HEK293 (cell line): Measurements from ENCODE around the gene OTUD1.

Experiments
- CTCF ChIA-PET: fragments of 350-600 bp; formaldehyde crosslinking; extraction: SDS; loops from one replicate; lab custom pipeline; 2021; ENCODE audit warnings: antibody characterized with exemption; lab: Yijun Ruan, JAX
- POLR2A ChIA-PET: fragments of 300-600 bp; formaldehyde crosslinking; extraction: SDS; loops from one replicate; lab custom pipeline; 2020; ENCODE audit warnings: antibody characterized with exemption, inconsistent platforms; lab: Yijun Ruan, JAX
- H3K27ac ChIP-seq: fragments of 200-500 bp; sonication (Bioruptor generic); 2 replicates; pipeline ENCODE4 v1.5.1; 2014; ENCODE audit warnings: low read depth, low read length, control low read depth, inconsistent platforms; ENCODE audit errors: extremely low read depth
- H3K36me3 ChIP-seq, 2 experiments: fragments of 200-500 bp in 1 of 2; sonication (Bioruptor generic) in 1 of 2; 1 replicate in 1 of 2; 2 replicates in 1 of 2; pipeline ENCODE4 v1.5.1; 2014 to 2017; ENCODE audit warnings: inconsistent platforms in 2 of 2, low read length in 2 of 2; ENCODE audit not compliant: control insufficient read depth in 2 of 2, insufficient read depth in 1 of 2
- H3K4me1 ChIP-seq: fragments of 200-500 bp; sonication (Bioruptor generic); 2 replicates; pipeline ENCODE4 v1.5.1; 2014; ENCODE audit warnings: mild to moderate bottlenecking, low read length, inconsistent platforms; ENCODE audit not compliant: control insufficient read depth, insufficient read depth
- H3K4me3 ChIP-seq: 2 replicates; pipeline ENCODE4 v1.5.1; 2011; ENCODE audit warnings: low read depth, mild to moderate bottlenecking, control low read depth, low read length, moderate library complexity
- H3K9me3 ChIP-seq: fragments of 200-500 bp; sonication (Bioruptor generic); 2 replicates; pipeline ENCODE4 v1.5.1; 2014; ENCODE audit warnings: low read depth, low read length, inconsistent platforms; ENCODE audit not compliant: control insufficient read depth, insufficient read depth
- HOXA7 ChIP-seq: sonication (generic); formaldehyde crosslinking; IDR thresholded peaks from 2 replicates; pipeline ENCODE4 v1.8.1; 2022; ENCODE audit warnings: missing genetic modification reagents, borderline replicate concordance
- INSM2 ChIP-seq: fragments of 450-650 bp; formaldehyde crosslinking; IDR thresholded peaks from 2 replicates; pipeline ENCODE4 v1.5.1; 2016; ENCODE audit warnings: missing biosample characterization, missing genetic modification characterization
- KLF16 ChIP-seq: fragments of 450-650 bp; formaldehyde crosslinking; IDR thresholded peaks from 2 replicates; pipeline ENCODE4 v1.5.1; 2017; ENCODE audit warnings: missing biosample characterization, missing genetic modification characterization
- PRDM6 ChIP-seq: fragments of 450-650 bp; formaldehyde crosslinking; IDR thresholded peaks from 2 replicates; pipeline ENCODE4 v1.5.1; 2017; ENCODE audit warnings: missing biosample characterization, missing genetic modification characterization
- SALL2 ChIP-seq: fragments of 450-650 bp; formaldehyde crosslinking; IDR thresholded peaks from 2 replicates; pipeline ENCODE4 v1.5.0; 2017; ENCODE audit warnings: missing biosample characterization, mild to moderate bottlenecking, missing genetic modification characterization, borderline replicate concordance
- YY1 ChIP-seq: fragments of 450-650 bp; formaldehyde crosslinking; IDR thresholded peaks from 2 replicates; pipeline ENCODE4 v1.5.1; 2018; ENCODE audit warnings: missing biosample characterization, missing genetic modification characterization
- ZBTB6 ChIP-seq: fragments of 450-650 bp; formaldehyde crosslinking; IDR thresholded peaks from 2 replicates; pipeline ENCODE4 v1.5.1; 2017; ENCODE audit warnings: missing biosample characterization, missing genetic modification characterization
- ZEB2 ChIP-seq: fragments of 450-650 bp; formaldehyde crosslinking; IDR thresholded peaks from 2 replicates; pipeline ENCODE4 v1.5.1; 2016; ENCODE audit warnings: missing biosample characterization, missing genetic modification characterization
- ZNF157 ChIP-seq: fragments of 450-650 bp; formaldehyde crosslinking; IDR thresholded peaks from 2 replicates; pipeline ENCODE4 v1.5.1; 2016; ENCODE audit warnings: missing biosample characterization, missing genetic modification characterization
- ZNF211 ChIP-seq: fragments of 450-650 bp; formaldehyde crosslinking; IDR thresholded peaks from 2 replicates; pipeline ENCODE4 v1.5.1; 2016; ENCODE audit warnings: low read depth, missing biosample characterization, missing genetic modification characterization
- ZNF248 ChIP-seq: fragments of 450-650 bp; formaldehyde crosslinking; IDR thresholded peaks from 2 replicates; pipeline ENCODE4 v1.5.1; 2017; ENCODE audit warnings: missing biosample characterization, missing genetic modification characterization
- ZNF274 ChIP-seq, 2 experiments: fragments of 200-500 bp in 1 of 2; fragments of 450-650 bp in 1 of 2; sonication (Bioruptor generic) in 1 of 2; formaldehyde crosslinking in 1 of 2; IDR thresholded peaks; 2 replicates each; pipeline versions ENCODE4 v1.5.1 to v1.6.1; 2014 to 2016; ENCODE audit warnings: borderline replicate concordance in 1 of 2, inconsistent platforms in 1 of 2, low read length in 1 of 2, missing biosample characterization in 1 of 2, missing genetic modification characterization in 1 of 2
- ZNF366 ChIP-seq: fragments of 450-650 bp; formaldehyde crosslinking; conservative IDR thresholded peaks from 2 replicates; pipeline ENCODE4 v1.5.1; 2016; ENCODE audit warnings: missing biosample characterization, missing genetic modification characterization
- ZNF37A ChIP-seq: fragments of 450-650 bp; IDR thresholded peaks from 2 replicates; pipeline ENCODE4 v1.5.1; 2018; ENCODE audit warnings: missing biosample characterization, missing genetic modification characterization
- ZNF394 ChIP-seq: fragments of 450-650 bp; formaldehyde crosslinking; IDR thresholded peaks from 2 replicates; pipeline ENCODE4 v1.5.1; 2016; ENCODE audit warnings: missing biosample characterization, missing genetic modification characterization, mild to moderate bottlenecking, moderate library complexity, borderline replicate concordance
- ZNF473 ChIP-seq: fragments of 450-650 bp; formaldehyde crosslinking; IDR thresholded peaks from 2 replicates; pipeline ENCODE4 v1.5.1; 2017; ENCODE audit warnings: missing biosample characterization, missing genetic modification characterization
- ZNF510 ChIP-seq: fragments of 450-650 bp; formaldehyde crosslinking; IDR thresholded peaks from 2 replicates; pipeline ENCODE4 v1.5.1; 2018; ENCODE audit warnings: mild to moderate bottlenecking, missing genetic modification characterization, missing biosample characterization; ENCODE audit not compliant: insufficient replicate concordance
- ZNF544 ChIP-seq: fragments of 450-650 bp; formaldehyde crosslinking; IDR thresholded peaks from 2 replicates; pipeline ENCODE4 v1.5.0; 2017; ENCODE audit warnings: missing biosample characterization, missing genetic modification characterization
- ZNF596 ChIP-seq: fragments of 450-650 bp; IDR thresholded peaks from 2 replicates; pipeline ENCODE4 v1.5.0; 2018; ENCODE audit warnings: missing biosample characterization, mild to moderate bottlenecking, missing genetic modification characterization, moderate library complexity
- ZNF645 ChIP-seq: fragments of 450-650 bp; formaldehyde crosslinking; IDR thresholded peaks from 2 replicates; pipeline ENCODE4; 2016; ENCODE audit warnings: missing biosample characterization, missing genetic modification characterization
- ZNF670 ChIP-seq: fragments of 450-650 bp; formaldehyde crosslinking; IDR thresholded peaks from 2 replicates; pipeline ENCODE4 v1.5.1; 2016; ENCODE audit warnings: missing biosample characterization, missing genetic modification characterization, low read depth
- ZNF701 ChIP-seq: fragments of 450-650 bp; formaldehyde crosslinking; IDR thresholded peaks from 2 replicates; pipeline ENCODE4 v1.5.1; 2016; ENCODE audit warnings: missing biosample characterization, missing genetic modification characterization
- ZNF837 ChIP-seq: fragments of 450-650 bp; formaldehyde crosslinking; IDR thresholded peaks from 2 replicates; pipeline ENCODE4 v1.5.1; 2016; ENCODE audit warnings: missing biosample characterization, missing genetic modification characterization
- ZNF843 ChIP-seq: fragments of 450-650 bp; formaldehyde crosslinking; IDR thresholded peaks from 2 replicates; pipeline ENCODE4 v1.5.1; 2016; ENCODE audit warnings: missing biosample characterization, missing genetic modification characterization
- ZSCAN30 ChIP-seq: fragments of 450-650 bp; IDR thresholded peaks from 2 replicates; pipeline ENCODE4 v1.5.1; 2018; ENCODE audit warnings: missing biosample characterization, mild to moderate bottlenecking, missing genetic modification characterization, moderate library complexity

The OTUD1 gene

DNA sequence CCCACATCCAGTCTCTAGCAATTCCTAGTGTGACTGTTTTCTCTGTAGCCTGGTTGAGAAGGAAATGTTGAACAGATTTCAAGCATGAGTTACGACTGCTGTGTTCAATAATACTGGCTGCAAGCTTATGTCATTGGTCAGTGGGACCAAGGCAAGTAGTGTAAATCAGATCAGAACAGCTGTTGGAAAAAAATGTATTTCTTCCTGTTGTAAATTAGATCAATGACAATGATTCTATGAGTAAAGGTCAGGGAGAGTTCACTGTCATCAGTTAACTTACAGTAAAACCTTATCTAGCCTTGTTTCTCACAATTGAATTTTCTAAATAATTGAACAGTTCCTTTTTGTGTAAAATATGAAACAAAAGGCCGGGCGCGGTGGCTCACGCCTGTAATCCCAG, 6.7 kb downstream of the OTUD1 start:
- Histone ChIP-seq H3K4me3 (no peak overlapping the region), H3K36me3 (peaks cover 4 to 10% of the 10 kb centered on the region in 2 experiments; a peak in 2 of 3 replicates), H3K27ac (no peak overlapping the region), H3K4me1 (peaks cover 7% of the 10 kb centered on the region; the same call in 1 of the 2 replicates), H3K9me3 (no peaks in the 10 kb centered on the region)
- ChIA-PET CTCF (interaction anchor here (0.6 to 1.5 kb wide), 2 partner anchors 151 to 865 kb away, joined by 3 to 4 read pairs; no protein-coding TSS in a partner anchor), POLR2A (interaction anchor here (1.1 kb wide), 1 partner anchor 101 kb away, joined by 5 read pairs; the partner anchor contains the start of gene C10orf67)
- TF ChIP-seq ZNF473 (tag by site-specific recombination) (no peak), PRDM6 (peak; percentile 16; the same call in 1 of the 2 replicates)

- H3K36me3 ChIP-seq = peaks cover 3 to 4% of the 10 kb centered on the region in 2 experiments; a peak in 2 of 3 replicates
- H3K4me1 ChIP-seq = no peaks in the 10 kb centered on the region
- CTCF ChIA-PET = no interaction called here
- no peak for TF ChIP-seq ZNF837
- TF ChIP-seq ZNF157 (tag by site-specific recombination) = no peak
- TF ChIP-seq ZNF274 (IDR thresholded peaks at IDR 0.05; ENCODE audit: low read length) = no peak
- no peak for TF ChIP-seq ZNF274 (tag by site-specific recombination; IDR thresholded peaks at IDR 0.05; ENCODE audit: borderline replicate concordance)
- no peak for TF ChIP-seq KLF16 (tag by site-specific recombination)
- no peak for TF ChIP-seq ZNF701
- no peak for TF ChIP-seq ZNF670 (tag by site-specific recombination)
- TF ChIP-seq ZNF37A (tag by site-specific recombination) = no peak
- TF ChIP-seq ZNF645 (tag by site-specific recombination) = no peak
- no peak for TF ChIP-seq ZBTB6
- no peak for TF ChIP-seq ZNF394 (tag by site-specific recombination)
- TF ChIP-seq HOXA7 = no peak
- TF ChIP-seq ZNF843 (tag by site-specific recombination) = no peak
- no peak for TF ChIP-seq YY1 (tag by site-specific recombination)
- no peak for TF ChIP-seq SALL2 (tag by site-specific recombination)
- no peak for TF ChIP-seq ZNF510 (tag by site-specific recombination)
- TF ChIP-seq, all 188 proteins: peak for 0
- no peaks in the 10 kb centered on the region for H3K9me3 ChIP-seq
- H3K4me3 ChIP-seq = no peak overlapping the region
- POLR2A ChIA-PET = no interaction called here
- H3K27ac ChIP-seq = no peak overlapping the region
Measured at GRCh38 chr10:23448323-23448722, 9.4 kb downstream of the OTUD1 start.

DNA sequence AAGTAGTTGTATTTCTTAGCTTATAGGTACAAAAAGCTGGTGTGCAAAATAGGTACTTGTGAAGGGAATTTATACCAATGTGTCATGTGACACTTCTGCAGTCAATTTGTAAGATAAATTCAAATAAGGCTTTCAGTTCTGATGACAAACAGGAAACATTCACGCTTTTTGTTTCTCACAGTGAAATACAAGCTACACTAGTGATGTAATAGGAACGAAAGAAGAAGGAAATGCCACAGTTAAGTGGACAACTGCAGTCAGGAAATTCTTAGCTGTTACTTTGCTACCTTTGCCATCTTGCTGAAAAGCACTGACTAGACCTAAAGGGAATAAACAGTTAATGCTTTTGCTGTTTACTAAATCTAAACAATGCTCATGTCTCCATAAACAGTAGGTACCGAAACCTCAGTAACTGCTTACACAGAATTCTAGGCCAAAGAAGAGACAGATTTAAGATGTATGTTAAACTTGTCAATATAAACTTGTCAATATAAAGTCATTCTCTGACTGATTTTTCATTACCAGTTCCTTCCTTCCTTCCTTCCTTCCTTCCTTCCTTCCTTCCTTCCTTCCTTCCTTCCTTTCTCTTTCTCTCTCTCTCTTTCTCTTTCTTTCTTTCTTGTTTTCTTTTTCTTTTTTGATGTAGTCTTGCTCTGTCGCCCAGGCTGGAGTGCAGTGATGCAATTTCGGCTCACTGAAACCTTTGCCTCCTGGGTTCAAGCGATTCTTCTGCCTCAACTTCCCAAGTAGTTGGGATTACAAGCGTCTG, 10.1 kb downstream of the OTUD1 start:
- H3K4me1 ChIP-seq = no peaks in the 10 kb centered on the region
- H3K9me3 ChIP-seq = no peaks in the 10 kb centered on the region
- H3K36me3 ChIP-seq = peaks cover 2 to 4% of the 10 kb centered on the region in 2 experiments; a peak in 2 of 3 replicates
- ChIA-PET POLR2A (no interaction called here), CTCF (no interaction called here)
- no peak overlapping the region for H3K27ac ChIP-seq
- TF ChIP-seq INSM2 (tag by site-specific recombination) (no peak), ZEB2 (tag by site-specific recombination) (no peak), ZNF596 (tag by site-specific recombination) (no peak), ZNF248 (tag by site-specific recombination) (no peak), ZNF274 (IDR thresholded peaks at IDR 0.05; ENCODE audit: low read length) (no peak), ZNF274 (tag by site-specific recombination; IDR thresholded peaks at IDR 0.05; ENCODE audit: borderline replicate concordance) (no peak), ZNF544 (tag by site-specific recombination) (no peak), ZNF366 (tag by site-specific recombination) (peak; percentile 93), ZNF211 (tag by site-specific recombination) (no peak), ZSCAN30 (tag by site-specific recombination) (no peak)
- H3K4me3 ChIP-seq = no peak overlapping the region
